GM21515 (cell line): Measurements from ENCODE around the gene C2CD3.
"Not testable (repeated sequence)": the region's sequence is repeated elsewhere in the genome, so short reads cannot be mapped to it uniquely, and the experiment has no call there.

ENCODE experiments used
- ATAC-seq: cut with Tn5 transposase; IDR thresholded peaks from one replicate; pipeline ENCODE4 v1.9.1; 2021; ENCODE audit not compliant: unreplicated experiment

Gene C2CD3

DNA sequence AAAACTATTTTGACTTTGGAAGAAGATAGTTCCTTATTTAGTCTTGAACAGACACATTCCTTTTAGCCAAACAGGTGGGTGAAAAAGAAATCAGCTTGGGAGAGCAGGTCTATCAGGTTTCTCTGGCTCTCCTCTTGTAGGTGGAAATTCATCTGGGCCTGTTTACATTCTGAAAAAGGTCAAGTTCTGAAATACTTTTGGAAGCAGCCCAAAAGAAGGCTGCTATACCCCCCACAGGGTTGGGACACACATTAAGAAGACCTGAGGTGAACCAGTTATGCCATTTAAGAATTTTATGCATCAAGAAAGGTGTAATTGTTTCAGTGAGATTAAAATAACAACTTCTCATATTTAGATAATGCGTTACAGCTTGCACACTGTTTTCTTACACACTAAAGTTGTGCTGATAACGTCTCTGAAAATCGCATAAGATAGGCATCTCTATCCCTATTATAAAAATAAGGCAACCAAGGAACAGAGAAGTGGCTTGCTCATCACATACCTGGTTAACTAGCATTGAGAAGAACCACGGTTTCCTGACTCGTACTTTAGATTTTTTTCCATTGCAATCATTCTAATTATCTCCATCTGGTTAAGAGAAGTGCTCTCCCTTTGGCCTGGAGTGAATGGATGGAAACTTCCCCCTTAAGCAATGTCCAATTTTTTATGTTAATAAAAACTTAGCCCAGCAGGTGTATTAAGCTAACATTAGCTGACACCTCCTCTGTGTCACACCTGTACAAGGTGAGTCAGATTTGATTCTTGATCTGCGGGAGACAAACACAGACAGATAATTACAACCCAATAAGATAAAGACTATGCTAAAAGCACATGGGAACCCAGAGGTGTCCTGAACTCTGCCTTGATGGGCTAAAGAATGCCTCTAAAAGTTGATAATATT, 101.4 kb downstream of the C2CD3 start:
- no peak for ATAC-seq

DNA sequence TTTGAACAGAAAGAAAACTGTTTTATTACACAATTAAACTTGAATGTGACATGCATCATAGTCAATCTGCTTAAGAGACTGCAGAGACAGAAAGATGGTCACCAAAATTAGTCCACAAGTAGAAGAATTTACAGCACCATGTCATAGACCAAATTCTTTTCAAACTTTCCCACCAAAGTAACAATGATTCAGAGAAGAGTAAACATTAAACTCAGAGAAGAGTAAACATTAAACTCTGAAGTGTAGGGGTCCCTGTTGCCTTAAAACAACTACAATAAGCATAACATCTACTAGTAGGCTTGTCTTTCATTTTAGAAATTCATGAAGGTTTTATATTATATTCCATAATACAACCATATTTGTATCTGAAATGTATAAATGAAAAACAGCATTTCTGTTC, 104.1 kb downstream of the C2CD3 start:
- not testable (repeated sequence) for ATAC-seq

DNA sequence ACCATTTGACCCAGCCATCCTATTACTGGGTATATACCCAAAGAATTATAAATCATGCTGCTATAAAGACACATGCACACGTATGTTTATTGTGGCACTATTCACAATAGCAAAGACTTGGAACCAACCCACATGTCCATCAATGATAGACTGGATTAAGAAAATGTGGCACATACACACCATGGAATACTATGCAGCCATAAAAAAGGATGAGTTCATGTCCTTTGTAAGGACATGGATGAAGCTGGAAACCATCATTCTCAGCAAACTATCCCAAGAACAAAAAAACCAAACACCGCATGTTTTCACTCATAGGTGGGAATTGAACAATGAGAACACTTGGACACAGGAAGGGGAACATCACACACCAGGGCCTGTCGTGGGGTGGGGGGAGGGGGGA, 105.3 kb downstream of the C2CD3 start:
- not testable (repeated sequence) for ATAC-seq

DNA sequence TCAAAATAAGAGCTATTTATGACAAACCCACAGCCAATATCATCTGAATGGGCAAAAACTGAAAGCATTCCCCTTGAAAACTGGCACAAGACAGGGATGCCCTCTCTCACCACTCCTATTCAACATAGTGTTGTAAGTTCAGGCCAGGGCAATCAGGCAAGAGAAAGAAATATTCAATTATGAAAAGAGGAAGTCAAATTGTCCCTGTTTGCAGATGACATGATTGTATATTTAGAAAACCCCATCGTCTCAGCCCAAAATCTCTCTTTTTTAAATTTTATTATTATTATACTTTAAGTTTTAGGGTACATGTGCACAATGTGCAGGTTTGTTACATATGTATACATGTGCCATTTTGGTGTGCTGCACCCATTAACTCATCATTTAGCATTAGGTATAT, 107.2 kb downstream of the C2CD3 start:
- ATAC-seq: not testable (repeated sequence)

DNA sequence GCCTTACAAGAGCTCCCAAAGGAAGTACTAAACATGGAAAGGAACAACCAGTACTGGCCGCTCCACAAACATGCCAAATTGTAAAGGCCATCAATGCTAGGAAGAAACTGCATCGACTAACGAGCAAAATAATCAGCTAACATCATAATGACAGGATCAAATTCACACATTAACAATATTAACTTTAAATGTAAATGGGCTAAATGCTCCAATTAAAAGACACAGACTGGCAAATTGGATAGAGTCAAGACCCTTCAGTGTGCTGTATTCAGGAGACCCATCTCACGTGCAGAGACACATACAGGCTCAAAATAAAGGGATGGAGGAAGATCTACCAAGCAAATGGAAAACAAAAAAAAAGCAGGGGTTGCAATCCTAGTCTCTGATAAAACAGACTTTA, 109.2 kb downstream of the C2CD3 start:
- not testable (repeated sequence) for ATAC-seq

DNA sequence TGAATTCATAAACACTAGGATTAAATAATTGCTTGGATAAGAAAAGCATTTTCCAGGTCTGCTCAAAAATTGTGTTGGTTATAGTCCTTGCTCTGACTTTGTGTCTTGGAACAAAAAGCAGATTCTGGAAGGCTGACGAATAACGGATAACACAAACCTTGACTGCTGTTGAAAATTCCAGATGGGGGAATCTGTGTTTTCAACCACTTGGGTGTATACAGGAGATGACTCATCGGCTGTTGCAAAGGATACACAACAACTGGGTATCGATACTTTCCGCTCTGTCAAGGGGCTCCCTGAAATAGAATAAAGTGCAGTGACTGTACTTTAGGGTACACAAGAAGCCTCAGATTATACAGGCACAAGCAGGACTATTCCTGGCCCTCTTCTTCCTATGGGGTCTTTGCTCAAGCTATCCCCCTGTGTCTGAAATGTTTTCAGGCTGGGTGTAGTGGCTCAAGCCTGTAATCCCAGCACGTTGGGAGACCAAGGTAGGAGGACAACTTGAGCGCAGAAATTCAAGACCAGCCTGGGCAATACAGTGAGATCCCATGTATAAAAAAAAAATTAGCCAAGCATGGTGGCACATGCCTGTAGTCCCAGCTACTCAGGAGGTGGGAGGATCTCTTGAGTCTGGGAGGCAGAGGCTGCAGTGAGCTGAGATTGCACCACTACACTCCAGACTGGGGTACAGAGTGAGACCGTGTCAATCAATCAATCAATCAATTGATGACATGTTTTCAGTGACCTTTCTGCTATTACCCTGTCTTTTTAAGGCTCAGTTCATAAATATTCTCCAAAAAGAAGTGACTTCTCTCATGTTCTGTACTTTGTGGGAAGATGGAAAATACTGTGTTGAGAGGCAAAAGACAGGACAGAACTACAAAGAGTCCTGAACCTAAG, 113.3 kb downstream of the C2CD3 start:
- ATAC-seq: no peak

DNA sequence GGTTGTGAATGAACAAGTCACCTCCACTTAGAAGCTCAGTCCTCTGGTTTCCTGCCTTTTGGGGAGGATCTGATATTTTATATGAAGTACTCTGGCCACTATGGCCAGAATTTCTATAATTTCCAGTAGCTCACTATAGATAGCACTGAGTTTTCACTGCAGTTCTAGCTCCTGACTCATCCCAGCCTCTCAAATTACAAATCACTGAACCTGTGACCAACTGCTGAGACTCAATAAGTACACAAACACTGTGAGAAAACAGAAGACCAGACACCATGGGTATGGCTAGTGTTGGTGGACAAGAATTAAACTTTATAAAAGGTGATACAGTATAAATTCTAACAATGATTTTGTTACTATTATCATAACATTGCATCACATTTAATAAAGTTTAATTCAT, 114.9 kb downstream of the C2CD3 start:
- no peak for ATAC-seq

DNA sequence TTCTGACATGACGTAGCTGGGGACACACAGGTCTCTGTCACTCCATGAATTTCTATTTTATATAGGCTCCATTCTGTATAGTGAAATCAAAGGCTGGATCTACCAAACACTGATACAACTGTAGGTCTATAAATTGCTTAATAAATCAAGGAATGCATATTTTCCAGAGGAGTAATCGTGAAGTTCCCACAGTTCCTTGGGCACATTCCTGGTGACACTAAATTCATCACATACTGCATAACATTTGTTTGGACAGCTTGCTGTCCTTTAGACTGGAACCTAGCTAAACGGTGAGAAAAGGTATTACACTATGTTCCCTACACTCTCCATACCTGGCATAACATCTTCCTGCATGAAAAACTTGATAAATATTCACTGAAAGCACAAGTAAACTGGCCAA, 120.3 kb downstream of the C2CD3 start:
- no peak for ATAC-seq

DNA sequence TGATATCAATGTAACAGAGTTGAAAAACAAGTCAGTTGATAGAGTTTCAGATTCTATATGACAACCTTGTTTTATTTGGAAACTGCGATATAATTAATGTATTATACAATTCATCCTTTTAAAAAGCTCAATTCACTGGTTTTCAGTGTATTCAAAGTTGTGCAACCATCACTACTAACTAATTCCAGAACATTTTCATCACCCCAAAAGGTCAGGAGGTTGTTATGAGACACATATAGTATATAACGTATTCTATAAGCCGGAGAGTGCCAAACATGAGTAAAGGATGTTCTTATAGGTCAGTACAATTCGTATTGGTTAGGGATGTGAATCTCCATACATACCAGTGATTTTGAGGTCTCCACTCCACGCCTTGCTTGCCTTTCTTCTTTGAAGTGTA, 121.8 kb downstream of the C2CD3 start:
- no peak for ATAC-seq

DNA sequence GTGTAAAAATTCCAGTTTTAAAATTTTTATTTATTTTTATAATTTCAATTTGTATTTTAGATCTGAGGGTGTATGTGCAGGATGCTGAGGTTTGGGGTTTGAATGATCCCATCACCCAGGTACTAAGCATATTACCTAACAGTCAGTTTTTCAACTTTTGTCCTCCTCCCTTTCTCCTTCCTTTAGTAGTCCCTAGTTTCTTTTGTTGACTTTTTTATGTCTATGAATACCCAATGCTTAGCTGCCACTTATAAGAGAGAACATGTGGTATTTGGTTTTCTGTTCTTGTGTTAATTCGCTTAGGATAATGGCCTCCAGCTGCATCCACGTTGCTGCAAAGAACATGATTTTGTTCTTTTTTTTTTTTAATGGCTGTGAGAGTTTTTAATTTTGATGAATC, 126.3 kb downstream of the C2CD3 start:
- no peak for ATAC-seq

DNA sequence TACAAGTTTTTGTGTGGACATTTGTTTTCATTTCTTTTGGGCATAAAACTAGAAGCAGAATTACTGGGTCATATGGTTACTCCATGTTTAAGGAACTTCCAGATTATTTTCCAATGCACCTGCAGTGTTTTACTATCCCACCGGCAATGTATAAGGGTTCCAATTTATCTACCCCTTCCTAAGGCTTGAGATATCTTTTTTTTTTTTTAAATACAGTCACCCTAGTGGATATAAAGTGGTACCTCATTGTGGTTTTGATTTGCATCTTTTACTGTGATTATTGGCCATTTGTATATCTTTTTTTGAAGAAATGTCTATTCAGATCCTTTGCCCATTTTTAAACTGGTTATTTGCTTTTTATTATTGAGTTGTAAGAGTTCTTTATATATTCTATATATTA, 127.4 kb downstream of the C2CD3 start:
- ATAC-seq: no peak

DNA sequence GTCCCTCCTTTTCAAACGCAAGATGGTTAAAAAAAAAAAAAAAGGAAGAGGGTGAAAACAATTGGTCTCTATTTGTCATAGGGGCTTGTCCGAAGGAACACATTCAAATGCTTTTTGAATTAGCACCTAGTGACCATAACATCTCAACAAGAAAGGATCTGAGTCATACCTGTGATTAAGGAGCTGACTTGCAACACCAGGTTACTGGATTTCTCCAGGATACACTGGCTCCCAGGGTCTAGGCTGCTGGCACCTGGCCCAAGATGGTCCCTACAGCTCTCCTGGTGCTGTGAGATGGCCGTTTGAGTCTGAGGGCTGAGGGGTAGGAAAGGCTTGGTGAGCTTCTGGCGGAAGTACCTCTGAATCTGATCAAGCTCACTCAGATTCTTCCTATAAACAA, 133.5 kb downstream of the C2CD3 start:
- ATAC-seq: no peak

DNA sequence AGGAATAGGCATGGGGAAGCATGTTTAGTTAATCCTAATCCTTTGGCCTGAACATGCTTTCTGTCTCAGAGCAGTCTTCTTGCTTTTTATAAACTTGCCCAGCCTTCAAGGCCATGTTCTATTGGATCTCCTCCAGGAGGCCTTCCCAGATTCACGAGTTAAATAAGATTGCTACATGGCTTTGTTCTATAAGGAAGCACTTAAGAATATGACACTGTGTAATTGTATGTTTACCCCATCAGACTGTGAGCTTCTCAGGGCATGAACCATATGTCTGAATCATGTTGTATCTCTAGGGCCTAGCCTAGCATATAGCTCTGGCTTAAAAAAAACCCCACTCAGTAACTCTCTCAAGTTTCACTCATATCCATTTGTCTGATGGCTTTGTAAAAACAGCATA, 135.5 kb downstream of the C2CD3 start:
- no peak for ATAC-seq

DNA sequence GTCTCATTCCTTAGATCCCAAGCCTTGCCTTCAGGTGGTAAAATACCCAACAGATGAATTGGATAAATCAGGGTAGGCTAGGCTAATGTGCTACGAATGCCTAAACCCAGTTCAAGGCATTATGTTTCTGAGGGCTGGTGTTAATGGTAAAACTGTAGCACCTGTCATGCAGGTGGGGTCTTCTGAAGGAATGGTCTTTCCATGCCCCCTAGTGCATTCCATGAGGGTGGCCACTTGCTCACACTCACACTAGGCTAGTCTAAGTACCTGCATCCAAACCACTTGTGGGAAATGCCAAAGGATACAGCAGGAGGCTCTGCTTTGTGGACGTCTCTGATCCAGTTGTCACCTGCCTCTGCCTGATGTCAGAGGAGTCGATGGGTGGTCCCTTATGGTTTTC, 137.8 kb downstream of the C2CD3 start:
- ATAC-seq: no peak

DNA sequence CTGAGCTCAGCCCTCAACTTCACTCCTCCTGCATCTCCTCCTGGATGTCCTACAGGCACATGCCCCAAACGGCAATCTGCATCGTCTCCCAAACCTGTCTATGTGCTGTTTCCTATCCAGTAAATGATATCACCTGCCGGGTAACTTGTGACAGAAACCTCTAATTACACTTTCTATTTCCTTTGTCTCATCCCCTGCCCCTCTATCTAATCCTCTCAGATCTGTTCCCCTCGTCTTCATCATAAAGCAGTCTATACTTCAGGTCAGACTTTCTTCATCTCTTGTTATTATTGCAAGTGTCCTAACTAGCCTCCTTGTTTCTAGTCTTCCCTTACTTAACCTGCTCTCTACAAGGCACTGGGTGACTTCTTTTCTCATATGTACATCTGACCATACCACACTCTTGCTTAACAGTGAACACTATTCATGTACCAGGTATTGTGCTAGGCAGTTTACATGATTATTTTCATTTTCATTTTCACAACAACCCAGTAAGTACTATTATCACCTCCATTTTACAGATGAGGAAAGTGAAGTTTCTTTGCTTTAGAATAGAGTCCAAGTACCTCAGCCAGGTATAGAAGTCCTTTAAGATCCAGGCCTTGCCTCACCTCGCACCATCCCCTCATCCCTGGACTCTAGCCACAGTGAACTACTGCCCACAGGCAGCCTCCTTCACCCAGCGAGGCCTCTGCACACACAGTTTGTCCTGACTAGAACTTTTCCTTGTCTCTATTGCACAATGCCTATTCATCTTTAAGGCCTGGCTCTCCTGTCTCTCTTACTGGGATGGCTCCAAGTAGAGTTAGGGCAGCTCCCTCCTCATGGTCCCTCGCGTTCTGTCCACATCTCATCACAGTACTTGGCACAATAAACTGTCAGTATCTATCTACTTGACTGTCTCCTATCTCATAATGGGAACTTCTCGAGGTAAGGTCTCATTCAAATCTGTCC, 139.8 kb downstream of the C2CD3 start:
- no peak for ATAC-seq

DNA sequence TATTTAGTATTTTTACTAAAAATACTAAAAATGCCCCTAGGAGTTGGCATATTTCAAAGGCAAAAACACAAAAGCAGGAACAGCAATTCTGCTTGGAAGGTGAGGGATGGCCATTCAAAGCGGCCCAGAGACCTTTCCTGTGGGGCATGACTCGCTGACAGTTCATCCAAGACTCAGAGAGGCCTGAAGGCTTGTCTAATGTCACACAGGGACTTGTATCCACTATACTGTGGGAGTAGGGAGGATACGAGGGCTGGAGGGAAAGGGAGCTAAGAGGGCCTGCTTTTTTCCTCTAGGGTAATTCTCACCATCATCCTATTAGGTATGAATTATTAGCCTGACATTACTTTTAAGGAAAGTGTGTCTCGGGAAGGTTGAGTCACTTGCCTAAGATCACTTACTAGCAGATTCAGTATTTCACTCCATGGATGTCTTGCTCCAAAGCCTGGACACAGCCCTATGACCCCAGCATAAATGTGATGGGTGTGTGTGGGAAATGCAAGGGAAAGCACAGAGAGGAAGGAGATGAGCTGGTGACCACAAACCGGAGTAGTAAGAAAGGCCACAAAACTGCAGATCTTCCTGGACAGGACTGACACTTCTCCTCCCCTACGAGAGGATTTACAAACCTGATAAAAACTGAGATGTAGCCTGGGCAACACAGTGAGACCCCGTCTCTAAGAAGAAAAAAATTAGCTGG, 145.2 kb downstream of the C2CD3 start:
- no peak for ATAC-seq

DNA sequence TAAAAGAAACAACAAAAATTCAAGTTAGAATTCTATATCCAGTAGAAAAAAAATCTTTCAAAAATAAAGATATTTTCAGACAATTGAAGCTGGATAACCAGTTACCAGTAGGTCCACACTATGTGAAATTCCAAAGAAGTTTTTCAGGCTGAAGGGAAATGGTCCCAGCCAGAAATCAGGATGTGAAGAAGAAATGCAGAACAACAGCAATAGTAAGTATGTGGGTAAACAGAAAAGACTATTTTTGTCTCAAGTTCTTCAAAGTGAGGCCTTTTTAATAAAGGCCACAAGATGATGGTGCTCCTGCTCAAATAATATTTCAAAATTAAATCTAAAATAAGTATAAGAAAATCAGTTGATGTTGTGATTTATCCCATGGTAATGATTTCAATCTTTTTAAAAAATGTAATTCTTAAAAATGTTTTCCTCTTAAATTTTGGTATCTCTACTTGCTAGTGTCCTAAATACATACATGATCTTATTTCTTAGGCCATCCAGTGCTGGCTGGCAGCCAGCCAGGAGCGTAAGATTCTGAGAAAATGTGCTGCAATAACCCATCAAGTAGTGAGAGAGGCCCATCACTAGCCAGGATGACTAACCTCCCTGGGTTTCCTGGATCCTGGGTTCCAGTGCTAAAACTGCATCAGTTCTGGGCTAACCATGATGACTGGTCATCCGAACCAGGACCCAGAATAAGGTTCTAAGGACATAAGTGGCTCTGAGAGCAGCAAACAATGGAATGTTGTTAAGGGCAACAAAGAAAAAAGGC, 146.4 kb downstream of the C2CD3 start:
- ATAC-seq: no peak

DNA sequence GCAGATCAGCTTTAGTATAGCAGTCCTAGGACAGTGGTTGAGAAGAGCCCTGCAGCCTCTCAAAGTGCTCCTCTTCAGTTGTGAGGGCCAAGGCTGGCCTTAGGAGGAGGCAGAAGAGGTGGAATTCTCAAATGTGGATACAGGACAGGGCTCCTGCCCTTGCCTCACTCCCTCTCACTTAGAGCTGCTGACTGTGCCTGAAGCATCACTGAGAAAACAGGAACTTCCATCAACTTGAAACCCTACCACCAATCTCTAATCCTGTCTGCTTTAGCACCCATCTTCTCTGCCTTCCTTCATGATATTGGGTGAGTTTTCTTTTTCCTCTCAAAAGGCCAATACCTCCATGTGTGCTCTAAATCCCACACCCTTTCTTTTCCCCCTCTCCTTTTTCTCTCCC, 147.5 kb downstream of the C2CD3 start:
- no peak for ATAC-seq

DNA sequence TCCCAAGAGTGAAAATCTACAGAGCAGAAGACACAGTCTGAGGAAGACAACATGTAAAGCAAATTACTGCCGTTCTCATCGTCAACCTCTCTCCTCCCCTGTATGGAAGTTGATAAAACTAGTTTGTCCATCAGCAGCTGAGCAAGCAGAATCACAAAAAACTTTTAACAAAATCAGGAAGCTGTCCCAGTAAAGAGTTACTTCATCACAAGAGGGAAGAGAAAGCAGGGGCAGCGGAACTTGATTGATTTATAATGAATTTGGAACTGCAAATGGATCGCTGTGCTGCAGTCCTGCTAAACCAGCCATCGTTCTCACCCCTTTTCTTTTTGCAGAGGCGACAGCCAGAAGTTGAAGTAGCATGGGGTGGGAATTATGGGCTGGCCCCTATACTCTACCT, 148.3 kb downstream of the C2CD3 start:
- ATAC-seq: no peak

DNA sequence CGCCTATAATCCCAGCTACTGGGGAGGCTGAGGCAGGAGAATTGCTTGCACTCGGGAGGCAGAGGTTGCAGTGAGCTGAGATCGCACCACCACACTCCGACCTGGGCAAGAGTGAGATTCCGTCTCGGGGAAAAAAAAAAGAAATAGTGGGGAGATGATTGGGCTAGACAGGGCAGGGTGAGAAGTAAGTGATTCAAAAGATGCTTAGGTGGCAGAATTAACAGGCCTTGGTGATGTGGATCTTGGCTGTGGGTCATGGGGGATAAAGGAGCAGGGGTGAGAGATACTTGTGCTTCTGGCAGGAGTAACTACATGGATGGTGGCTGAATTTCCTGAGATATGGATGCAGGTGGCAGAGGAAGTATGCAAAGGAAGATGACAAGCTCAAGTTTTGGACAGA, 148.8 kb downstream of the C2CD3 start:
- ATAC-seq: no peak
